Measurements from ENCODE around the gene RNF150. TPM values are rescaled to one million over a fixed set of nuclear protein-coding genes. Genes with fewer than 3 reads are reported as not detected.

The RNF150 gene
- total and polyA plus RNA-seq, 2 of the 4 experiments (the other 2 are of a cell fraction), result 6.2 to 18.1 TPM

DNA sequence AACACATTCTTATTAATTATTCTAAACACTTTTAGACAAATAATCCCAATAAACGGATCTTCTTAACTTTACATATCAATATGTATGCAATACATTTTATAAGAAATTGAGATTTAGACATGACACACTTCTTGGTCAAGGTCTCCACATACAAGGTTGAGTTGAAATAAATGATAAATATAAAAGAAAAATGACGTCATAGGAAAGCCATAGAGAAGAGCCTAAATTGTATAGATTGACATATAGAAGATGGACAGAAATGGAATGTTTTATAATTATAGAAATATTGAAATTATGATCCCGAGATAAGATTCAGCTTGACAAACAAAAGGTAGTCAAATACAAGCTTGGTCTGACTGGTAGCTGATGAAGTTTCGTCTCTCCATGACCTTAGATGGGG lies 87.4 kb downstream of the RNF150 start:
- in situ Hi-C loops (cut with MboI; ENCODE audit: low sequenced_read_pairs) (no loop called here), dilution Hi-C loops (cut with HindIII; ENCODE audit: low sequenced_read_pairs, unreplicated experiment) (no loop called here), intact Hi-C loops (cut with micrococcal nuclease) (loop anchor here (1.0 to 5.0 kb wide), 3 partner anchors 86 to 181 kb away; no protein-coding TSS in a partner anchor)
- no peak overlapping the region for H3K56ac ChIP-seq (ENCODE audit: extremely low read depth, insufficient read depth, low read length)
- no peak overlapping the region for H2BK120ac ChIP-seq (ENCODE audit: low read depth, low read length)
- no peaks in the 10 kb centered on the region for H4K20me1 ChIP-seq (ENCODE audit: insufficient read depth, low read length)
- TF ChIP-seq NFE2L2 (IDR thresholded peaks at IDR 0.05; ENCODE audit: low read depth, low read length) (no peak), MXI1 (IDR thresholded peaks at IDR 0.05; ENCODE audit: borderline replicate concordance, low read depth, low read length) (no peak), BHLHE40 (IDR thresholded peaks at IDR 0.05; ENCODE audit: low read depth, low read length) (no peak), SMC3 (IDR thresholded peaks at IDR 0.05; ENCODE audit: low read depth, low read length) (no peak), CEBPB (IDR thresholded peaks at IDR 0.05; ENCODE audit: low read depth, low read length) (no peak), RAD21 (IDR thresholded peaks at IDR 0.05; ENCODE audit: low read length) (no peak), CHD1 (IDR thresholded peaks at IDR 0.05; ENCODE audit: low read depth, low read length) (no peak), MAFK (IDR thresholded peaks at IDR 0.05; ENCODE audit: low read depth, low read length) (no peak), POLR2A (IDR thresholded peaks at IDR 0.05; ENCODE audit: low read depth, low read length) (no peak)
- TF ChIP-seq, protein P1, sequence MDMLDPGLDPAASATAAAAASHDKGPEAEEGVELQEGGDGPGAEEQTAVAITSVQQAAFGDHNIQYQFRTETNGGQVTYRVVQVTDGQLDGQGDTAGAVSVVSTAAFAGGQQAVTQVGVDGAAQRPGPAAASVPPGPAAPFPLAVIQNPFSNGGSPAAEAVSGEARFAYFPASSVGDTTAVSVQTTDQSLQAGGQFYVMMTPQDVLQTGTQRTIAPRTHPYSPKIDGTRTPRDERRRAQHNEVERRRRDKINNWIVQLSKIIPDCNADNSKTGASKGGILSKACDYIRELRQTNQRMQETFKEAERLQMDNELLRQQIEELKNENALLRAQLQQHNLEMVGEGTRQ (IDR thresholded peaks at IDR 0.05; ENCODE audit: low read depth, low read length), result no peak
- TF ChIP-seq, protein P2, sequence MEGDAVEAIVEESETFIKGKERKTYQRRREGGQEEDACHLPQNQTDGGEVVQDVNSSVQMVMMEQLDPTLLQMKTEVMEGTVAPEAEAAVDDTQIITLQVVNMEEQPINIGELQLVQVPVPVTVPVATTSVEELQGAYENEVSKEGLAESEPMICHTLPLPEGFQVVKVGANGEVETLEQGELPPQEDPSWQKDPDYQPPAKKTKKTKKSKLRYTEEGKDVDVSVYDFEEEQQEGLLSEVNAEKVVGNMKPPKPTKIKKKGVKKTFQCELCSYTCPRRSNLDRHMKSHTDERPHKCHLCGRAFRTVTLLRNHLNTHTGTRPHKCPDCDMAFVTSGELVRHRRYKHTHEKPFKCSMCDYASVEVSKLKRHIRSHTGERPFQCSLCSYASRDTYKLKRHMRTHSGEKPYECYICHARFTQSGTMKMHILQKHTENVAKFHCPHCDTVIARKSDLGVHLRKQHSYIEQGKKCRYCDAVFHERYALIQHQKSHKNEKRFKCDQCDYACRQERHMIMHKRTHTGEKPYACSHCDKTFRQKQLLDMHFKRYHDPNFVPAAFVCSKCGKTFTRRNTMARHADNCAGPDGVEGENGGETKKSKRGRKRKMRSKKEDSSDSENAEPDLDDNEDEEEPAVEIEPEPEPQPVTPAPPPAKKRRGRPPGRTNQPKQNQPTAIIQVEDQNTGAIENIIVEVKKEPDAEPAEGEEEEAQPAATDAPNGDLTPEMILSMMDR (conservative IDR thresholded peaks at IDR 0.05; ENCODE audit: low read depth, low read length), result no peak
- H2BK5ac ChIP-seq (ENCODE audit: low read depth, low read length, poor library complexity, severe bottlenecking), result peak overlapping the region; percentile 77
- no peaks in the 10 kb centered on the region for H3K36me3 ChIP-seq (ENCODE audit: control insufficient read depth, insufficient read depth, low read length)
- H3K9me1 ChIP-seq (ENCODE audit: insufficient read depth, low read length), result no peaks in the 10 kb centered on the region
- no CpG with 5 or more reads among the region's 4 CpGs for WGBS, 2 experiments (ENCODE audit: extremely low coverage in 2 of 2, insufficient read length in 1 of 2)
- H3K4me1 ChIP-seq (ENCODE audit: control insufficient read depth, insufficient read depth, low read length), result peaks cover 5% of the 10 kb centered on the region; the same call in 1 of the 2 replicates
- peak overlapping the region; percentile 57; the same call in 1 of the 2 replicates for H3K4me2 ChIP-seq (ENCODE audit: low read depth, low read length)
- no TSS peak for BruUV-seq (replicated peaks)
- H4K91ac ChIP-seq (ENCODE audit: insufficient read depth, low read depth, low read length), result no peak overlapping the region
- H3K23ac ChIP-seq (ENCODE audit: low read depth, low read length), result no peak overlapping the region
- DNase-seq (no peak), ATAC-seq (ENCODE audit: low read depth) (no peak)
- H3K14ac ChIP-seq (replicated peaks; ENCODE audit: low read depth, low read length), result no peak overlapping the region
- no peaks in the 10 kb centered on the region for H3K27me3 ChIP-seq (ENCODE audit: control insufficient read depth, insufficient read depth, low read length)
- no peak overlapping the region for H3K9ac ChIP-seq (ENCODE audit: low read depth, low read length)
- peaks cover under 1% of the 10 kb centered on the region for H3K9me3 ChIP-seq (ENCODE audit: control insufficient read depth, insufficient read depth, low read length)
- no peak overlapping the region for H2AK5ac ChIP-seq (ENCODE audit: low read depth, low read length)
- H4K8ac ChIP-seq (ENCODE audit: low read depth in 2 of 2, low read length in 2 of 2), result no peak overlapping the region
- no peak overlapping the region for H2BK15ac ChIP-seq (ENCODE audit: low read depth, low read length)
- CTCF ChIA-PET, result no interaction called here
- H3K4me3 ChIP-seq (ENCODE audit: insufficient read depth, low read depth, low read length), result no peak overlapping the region
- no peak overlapping the region; the same call in 1 of the 2 replicates for H2BK20ac ChIP-seq (ENCODE audit: low read depth, low read length)
- H3K4ac ChIP-seq (ENCODE audit: low read depth, low read length), result no peak overlapping the region; the same call in 1 of the 2 replicates
- no peak overlapping the region for H4K5ac ChIP-seq (ENCODE audit: low read depth, low read length)
- POLR2A ChIA-PET (ENCODE audit: unreplicated experiment), result no interaction called here
- no peak overlapping the region for H2AK9ac ChIP-seq (replicated peaks; ENCODE audit: low read depth, low read length, poor library complexity)
- no peak overlapping the region for H2AFZ ChIP-seq (replicated peaks; ENCODE audit: low read length, poor library complexity)
- no peak overlapping the region for H3K27ac ChIP-seq (ENCODE audit: insufficient read depth, low read length)
- no peaks in the 10 kb centered on the region for H3K79me1 ChIP-seq (ENCODE audit: low read depth in 1 of 2, low read length in 2 of 2)
- no peak overlapping the region for H3K18ac ChIP-seq (ENCODE audit: low read depth, low read length)
